ENCODE data around the gene FSIP1.

Gene FSIP1

DNA sequence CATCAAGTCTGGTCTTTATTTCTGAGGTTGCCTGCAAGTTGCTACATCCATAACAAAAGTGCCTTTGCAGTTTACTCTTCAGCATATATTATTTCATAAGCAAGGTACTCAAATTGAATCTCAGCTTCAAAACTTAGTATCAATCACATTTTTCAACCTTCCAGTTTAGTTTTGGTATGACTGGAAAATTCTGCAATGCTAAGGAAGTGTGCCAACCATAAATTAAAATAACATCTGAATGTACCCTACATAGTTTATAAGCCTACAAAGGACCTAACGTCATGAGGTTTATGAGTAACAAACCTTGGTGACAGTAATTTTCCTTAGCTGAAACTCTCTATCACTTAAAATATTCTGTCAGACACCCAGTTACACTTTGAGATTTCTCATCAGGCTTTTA, 138.9 kb downstream of the FSIP1 start:
- no peaks in the 10 kb centered on the region for H3K27me3 Mint-ChIP-seq
- H3K9me3 Mint-ChIP-seq: no peaks in the 10 kb centered on the region
- no peaks in the 10 kb centered on the region for H3K36me3 Mint-ChIP-seq
- peaks cover 21% of the 10 kb centered on the region for H3K4me1 Mint-ChIP-seq
- no peak overlapping the region for H3K27ac Mint-ChIP-seq
- H3K4me3 Mint-ChIP-seq: no peak overlapping the region

DNA sequence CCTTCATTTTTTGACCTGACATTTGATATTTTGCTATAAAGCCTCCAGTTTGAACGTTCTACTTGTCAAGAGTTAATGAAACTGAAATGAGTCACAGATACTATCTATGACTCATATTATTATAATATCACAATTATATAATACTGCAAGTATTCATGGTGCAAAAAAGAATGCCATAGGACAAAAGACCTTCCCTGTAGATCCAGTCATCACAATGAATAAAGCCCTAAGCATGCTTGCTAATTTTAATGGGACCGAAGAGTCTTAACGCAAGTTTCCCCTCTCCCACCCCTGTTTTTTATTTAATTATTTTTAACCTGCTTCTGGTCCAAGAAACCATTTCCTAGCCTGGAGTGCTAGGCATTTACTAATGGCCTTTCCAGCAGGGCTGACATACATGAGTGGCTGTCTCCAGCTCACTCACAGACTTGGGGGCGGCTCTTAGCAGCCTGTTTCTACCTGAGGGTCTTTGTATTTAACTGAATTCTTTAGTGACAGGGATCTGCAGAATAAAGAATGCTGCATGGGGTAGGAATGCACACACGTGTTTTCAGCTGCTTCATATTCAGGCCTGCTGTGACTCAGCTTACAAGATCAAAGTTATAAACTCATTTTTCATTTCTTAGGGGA, 140.5 kb downstream of the FSIP1 start:
- H3K27me3 Mint-ChIP-seq: no peaks in the 10 kb centered on the region
- H3K9me3 Mint-ChIP-seq: no peaks in the 10 kb centered on the region
- H3K4me3 Mint-ChIP-seq: no peak overlapping the region
- H3K4me1 Mint-ChIP-seq: peaks cover 21% of the 10 kb centered on the region
- no peak overlapping the region for H3K27ac Mint-ChIP-seq
- H3K36me3 Mint-ChIP-seq: no peaks in the 10 kb centered on the region

DNA sequence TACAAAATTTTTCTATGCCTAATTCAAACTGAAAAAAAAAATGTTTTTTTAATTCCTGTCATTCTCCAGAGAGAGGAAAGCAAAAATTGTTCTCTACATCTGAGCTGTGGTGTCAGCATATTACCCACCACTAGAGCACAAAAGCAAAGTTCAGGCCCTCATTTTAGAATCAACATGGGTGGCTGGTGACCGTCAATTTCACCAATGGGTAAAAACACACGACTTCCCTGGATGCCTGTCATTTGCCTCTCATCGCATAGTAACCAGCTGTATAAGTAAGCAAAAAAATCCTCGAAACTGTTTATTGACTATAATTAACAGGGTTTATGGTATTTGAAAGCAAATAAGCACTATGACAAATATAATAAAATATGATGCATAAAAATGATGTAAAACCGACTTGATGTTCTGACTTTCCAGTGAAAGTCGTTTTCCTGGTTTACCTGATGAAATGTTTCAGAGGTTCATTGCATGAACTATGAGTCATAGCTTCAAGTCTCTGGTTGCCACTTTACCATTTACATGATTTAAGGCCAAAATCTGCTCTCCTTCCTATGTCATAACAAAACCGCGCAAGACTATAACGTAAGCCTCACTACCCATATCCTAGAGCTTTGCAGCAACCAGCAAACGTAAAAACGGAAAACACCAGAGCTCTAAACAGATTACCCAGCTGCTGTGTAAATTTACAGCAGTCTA, 141.3 kb downstream of the FSIP1 start:
- peaks cover 3% of the 10 kb centered on the region for H3K27me3 Mint-ChIP-seq
- no peaks in the 10 kb centered on the region for H3K9me3 Mint-ChIP-seq
- H3K27ac Mint-ChIP-seq: peak overlapping the region; percentile 48
- H3K4me3 Mint-ChIP-seq: no peak overlapping the region
- no peaks in the 10 kb centered on the region for H3K36me3 Mint-ChIP-seq
- peaks cover 21% of the 10 kb centered on the region for H3K4me1 Mint-ChIP-seq

DNA sequence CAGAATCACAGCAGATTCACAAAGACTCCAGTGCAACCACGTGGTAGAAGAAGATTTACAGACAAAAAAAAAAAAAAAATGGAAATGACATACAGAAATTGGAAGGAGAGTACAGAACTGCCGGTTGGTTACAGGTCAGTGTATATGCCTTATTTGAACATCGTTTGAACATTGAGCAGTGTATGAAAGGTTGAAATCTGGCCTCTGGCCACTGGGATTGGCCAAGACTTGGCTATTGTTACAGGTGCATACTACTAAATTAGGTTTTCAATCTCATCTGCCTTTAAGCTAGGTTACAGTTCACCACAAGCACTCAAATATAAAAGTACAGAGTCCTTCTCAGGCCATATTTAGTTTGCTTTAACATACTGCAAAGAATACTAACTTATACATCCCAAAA, 142.0 kb downstream of the FSIP1 start:
- Mint-ChIP-seq H3K9me3 (no peaks in the 10 kb centered on the region), H3K36me3 (no peaks in the 10 kb centered on the region), H3K27ac (no peak overlapping the region), H3K4me3 (no peak overlapping the region), H3K27me3 (peaks cover 3% of the 10 kb centered on the region), H3K4me1 (peaks cover 21% of the 10 kb centered on the region)

DNA sequence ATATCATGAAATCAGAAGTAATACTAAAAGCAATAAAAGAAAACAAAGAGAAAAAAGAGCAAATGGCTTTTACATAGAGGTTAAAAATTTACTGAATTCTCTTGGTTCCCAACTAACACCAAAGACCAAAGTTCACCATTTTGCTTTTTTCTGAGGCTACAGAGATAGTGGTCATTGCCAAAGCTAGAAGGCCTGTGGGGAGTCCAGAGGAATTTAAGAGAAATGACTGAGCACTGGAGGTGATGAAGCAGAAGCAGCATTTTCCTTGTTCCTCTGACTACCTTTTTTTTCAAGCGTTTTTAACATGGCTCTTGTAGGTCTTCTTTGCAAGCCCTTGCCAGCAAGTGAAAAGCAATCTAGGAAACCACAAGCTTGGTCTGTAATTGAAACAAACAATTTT, 143.6 kb downstream of the FSIP1 start:
- no peak overlapping the region for H3K4me3 Mint-ChIP-seq
- H3K36me3 Mint-ChIP-seq: no peaks in the 10 kb centered on the region
- no peaks in the 10 kb centered on the region for H3K9me3 Mint-ChIP-seq
- peaks cover 3% of the 10 kb centered on the region for H3K27me3 Mint-ChIP-seq
- peaks cover 17% of the 10 kb centered on the region for H3K4me1 Mint-ChIP-seq
- no peak overlapping the region for H3K27ac Mint-ChIP-seq

DNA sequence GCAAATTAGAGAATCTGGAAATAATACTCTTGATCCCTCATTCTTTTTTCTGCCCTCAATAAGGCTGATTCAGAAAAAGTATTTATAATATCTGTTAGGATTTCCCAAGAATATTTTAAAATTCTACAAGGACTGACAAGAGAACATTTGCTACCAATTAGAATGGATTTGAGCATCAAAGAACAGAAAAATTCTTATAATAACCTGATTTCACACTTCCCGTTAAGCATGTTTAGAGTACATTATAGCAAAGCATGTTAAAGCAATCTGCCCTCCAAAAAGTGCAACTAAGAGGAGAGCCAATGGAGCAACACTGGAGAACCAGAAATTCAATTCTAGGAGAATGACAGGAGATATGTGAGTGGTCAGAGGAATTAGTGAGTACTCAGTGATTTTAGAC, 144.6 kb downstream of the FSIP1 start:
- H3K9me3 Mint-ChIP-seq: no peaks in the 10 kb centered on the region
- peaks cover 3% of the 10 kb centered on the region for H3K27me3 Mint-ChIP-seq
- no peaks in the 10 kb centered on the region for H3K36me3 Mint-ChIP-seq
- peaks cover 15% of the 10 kb centered on the region for H3K4me1 Mint-ChIP-seq
- no peak overlapping the region for H3K4me3 Mint-ChIP-seq
- no peak overlapping the region for H3K27ac Mint-ChIP-seq

DNA sequence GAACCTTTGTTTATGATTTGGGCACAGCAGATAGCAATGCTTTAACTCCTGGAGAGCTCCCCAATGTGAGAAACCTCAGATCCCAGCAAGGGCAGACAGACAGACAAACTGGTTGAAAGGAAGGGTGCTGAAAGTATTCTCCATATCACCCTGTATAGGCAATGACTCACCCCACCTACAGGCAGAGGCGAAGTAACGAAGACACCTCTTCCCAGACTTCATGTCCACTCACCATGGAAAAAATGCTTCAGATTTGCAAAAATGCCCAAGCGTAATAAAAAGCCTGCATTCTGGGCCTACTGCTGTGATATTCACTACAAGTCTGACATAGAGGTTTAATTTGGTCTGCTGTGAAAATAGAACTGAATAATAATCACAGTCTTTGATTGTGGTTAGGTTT, 151.3 kb downstream of the FSIP1 start:
- Mint-ChIP-seq H3K4me1 (peaks cover 43% of the 10 kb centered on the region), H3K27ac (peak overlapping the region; percentile 52)

DNA sequence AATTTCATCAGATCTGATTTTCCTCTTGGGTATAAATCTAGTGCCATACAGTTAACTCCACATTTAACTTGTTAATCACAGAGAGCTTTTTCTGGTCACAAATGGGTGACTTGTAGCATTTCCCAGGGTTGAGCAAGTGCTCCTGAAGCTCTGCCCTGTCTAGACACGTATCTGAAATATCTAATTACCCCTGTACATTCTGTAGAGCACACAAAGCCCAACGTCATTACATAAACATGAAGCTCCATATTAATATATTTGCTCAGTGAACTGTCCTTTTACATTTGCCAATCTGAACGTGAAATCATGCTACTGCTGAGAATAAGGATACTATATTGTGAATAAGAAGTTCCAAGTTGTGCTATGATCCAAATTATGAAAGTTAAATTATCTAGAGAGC, 152.7 kb downstream of the FSIP1 start:
- peaks cover 55% of the 10 kb centered on the region for H3K4me1 Mint-ChIP-seq
- peak overlapping the region; percentile 84 for H3K27ac Mint-ChIP-seq
- H3K9me3 Mint-ChIP-seq: no peaks in the 10 kb centered on the region
- H3K4me3 Mint-ChIP-seq: no peak overlapping the region
- H3K27me3 Mint-ChIP-seq: no peaks in the 10 kb centered on the region
- H3K36me3 Mint-ChIP-seq: peaks cover 2% of the 10 kb centered on the region

More for the DNA sequence above, 151.3 kb downstream of the FSIP1 start:
- Mint-ChIP-seq H3K36me3 (no peaks in the 10 kb centered on the region), H3K4me3 (no peak overlapping the region), H3K9me3 (no peaks in the 10 kb centered on the region), H3K27me3 (no peaks in the 10 kb centered on the region)

DNA sequence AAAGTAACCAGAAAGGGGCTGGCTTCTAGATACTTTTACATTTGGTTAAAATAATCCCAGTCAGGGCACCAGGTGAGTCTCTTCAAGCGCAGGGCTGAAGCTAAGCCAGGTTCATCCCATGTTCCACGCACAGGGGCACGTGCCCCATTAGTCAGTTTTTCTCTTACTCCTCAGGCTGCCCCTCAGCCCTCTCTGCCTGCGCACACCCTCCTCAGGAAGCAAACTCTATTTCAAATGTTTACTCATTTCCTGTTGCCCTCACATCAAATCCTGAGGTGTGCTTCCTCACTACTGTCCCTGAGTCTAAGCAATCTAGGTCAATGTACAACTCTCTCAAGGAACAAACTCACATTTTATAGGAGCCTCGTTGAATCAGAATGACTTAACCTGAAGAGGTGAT, 153.3 kb downstream of the FSIP1 start:
- Mint-ChIP-seq H3K4me3 (peak overlapping the region; percentile 31), H3K27me3 (no peaks in the 10 kb centered on the region), H3K36me3 (peaks cover 2% of the 10 kb centered on the region), H3K4me1 (peaks cover 60% of the 10 kb centered on the region), H3K27ac (peak overlapping the region; percentile 84), H3K9me3 (no peaks in the 10 kb centered on the region)

DNA sequence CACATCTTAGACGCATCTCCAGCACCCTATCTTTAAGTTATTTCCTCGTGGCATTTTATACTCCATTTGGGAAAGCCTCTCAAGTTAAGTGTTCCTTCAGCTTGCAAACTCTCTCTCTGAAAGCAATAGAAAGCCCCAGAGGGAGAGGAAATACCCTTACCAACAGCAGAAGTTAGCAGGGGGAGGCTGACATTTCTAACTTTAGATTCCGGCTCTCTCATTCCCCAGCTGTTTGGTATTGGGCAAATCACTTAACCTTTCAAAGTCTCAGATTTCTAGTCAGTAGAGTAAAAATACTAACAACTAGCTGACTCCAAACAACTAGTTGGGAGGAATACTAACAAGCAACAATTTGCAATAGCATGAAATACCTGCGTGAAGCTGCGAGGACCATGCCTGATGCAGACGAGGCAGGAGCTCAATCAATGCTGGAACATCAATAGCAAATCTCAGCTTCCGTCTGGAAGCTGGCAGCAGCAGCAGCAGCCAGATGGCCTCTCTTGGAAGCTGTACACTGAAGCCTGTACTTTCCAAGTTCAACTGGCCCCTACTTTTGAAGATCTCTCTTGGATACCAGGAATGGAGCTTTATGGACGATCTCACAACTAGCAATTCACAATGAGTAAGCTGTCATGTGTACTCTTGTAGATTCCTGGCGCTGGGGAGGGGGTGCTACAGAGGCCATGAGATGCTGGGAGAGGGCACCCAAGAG, 153.9 kb downstream of the FSIP1 start:
- H3K4me3 Mint-ChIP-seq: no peak overlapping the region
- H3K9me3 Mint-ChIP-seq: no peaks in the 10 kb centered on the region
- H3K36me3 Mint-ChIP-seq: peaks cover 2% of the 10 kb centered on the region
- H3K27ac Mint-ChIP-seq: peak overlapping the region; percentile 84
- H3K27me3 Mint-ChIP-seq: no peaks in the 10 kb centered on the region
- H3K4me1 Mint-ChIP-seq: peaks cover 67% of the 10 kb centered on the region

DNA sequence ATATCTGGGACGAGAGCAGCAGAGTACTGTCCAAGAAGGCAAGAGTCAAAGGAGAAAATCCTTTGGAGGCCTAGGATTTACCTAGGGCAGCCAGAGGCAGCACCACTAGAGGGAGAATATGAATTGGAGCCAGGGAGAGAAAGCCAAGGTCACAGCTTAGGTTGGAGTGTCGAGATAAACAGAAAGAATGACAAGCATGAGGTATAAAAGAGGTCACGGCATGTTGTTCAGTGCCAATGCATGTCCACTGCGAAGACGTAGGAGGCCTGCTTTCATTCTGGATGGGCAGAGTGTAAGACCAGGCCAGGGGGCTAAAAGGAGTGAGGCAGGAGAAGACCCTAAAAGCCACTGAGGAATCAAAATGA, 154.5 kb downstream of the FSIP1 start:
- no peak overlapping the region for H3K4me3 Mint-ChIP-seq
- peak overlapping the region; percentile 59 for H3K27ac Mint-ChIP-seq
- peaks cover 2% of the 10 kb centered on the region for H3K36me3 Mint-ChIP-seq

DNA sequence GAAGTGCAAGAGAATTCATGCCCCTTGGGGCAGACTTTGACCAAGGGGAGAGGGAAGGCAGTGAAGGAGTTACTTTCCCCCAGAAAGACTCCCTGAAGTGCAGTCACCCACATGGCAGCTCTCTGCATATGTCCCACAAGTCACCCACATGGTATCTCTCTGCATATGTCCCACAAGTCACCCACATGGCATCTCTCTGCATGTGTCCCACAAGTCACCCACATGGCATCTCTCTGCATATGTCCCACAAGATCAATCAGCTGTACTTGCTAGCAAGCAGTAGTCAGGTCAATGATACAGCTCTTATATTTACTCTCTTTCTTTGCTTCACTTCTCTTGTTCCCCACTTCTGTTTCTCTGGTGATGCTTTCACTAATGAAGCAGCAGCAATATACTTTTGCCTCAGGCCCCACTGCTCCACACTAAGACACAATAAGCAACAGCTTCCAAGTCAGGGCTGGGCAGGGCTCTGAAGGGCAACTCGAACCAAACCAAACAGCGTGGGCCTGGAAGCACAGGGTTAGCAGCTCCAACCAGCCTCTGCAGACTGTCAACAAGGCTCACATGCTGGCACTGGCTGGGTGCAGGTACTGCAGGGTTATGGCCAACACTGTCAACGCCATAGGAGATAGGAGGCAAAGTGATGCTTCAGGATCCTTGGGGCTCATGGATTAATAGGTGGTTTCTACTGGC, 155.0 kb downstream of the FSIP1 start:
- H3K27me3 Mint-ChIP-seq: no peaks in the 10 kb centered on the region
- peaks cover 76% of the 10 kb centered on the region for H3K4me1 Mint-ChIP-seq
- H3K36me3 Mint-ChIP-seq: peaks cover 2% of the 10 kb centered on the region
- no peak overlapping the region for H3K27ac Mint-ChIP-seq
- H3K4me3 Mint-ChIP-seq: no peak overlapping the region
- H3K9me3 Mint-ChIP-seq: no peaks in the 10 kb centered on the region

More for the DNA sequence above, 154.5 kb downstream of the FSIP1 start:
- no peaks in the 10 kb centered on the region for H3K9me3 Mint-ChIP-seq
- H3K27me3 Mint-ChIP-seq: no peaks in the 10 kb centered on the region
- H3K4me1 Mint-ChIP-seq: peaks cover 73% of the 10 kb centered on the region

DNA sequence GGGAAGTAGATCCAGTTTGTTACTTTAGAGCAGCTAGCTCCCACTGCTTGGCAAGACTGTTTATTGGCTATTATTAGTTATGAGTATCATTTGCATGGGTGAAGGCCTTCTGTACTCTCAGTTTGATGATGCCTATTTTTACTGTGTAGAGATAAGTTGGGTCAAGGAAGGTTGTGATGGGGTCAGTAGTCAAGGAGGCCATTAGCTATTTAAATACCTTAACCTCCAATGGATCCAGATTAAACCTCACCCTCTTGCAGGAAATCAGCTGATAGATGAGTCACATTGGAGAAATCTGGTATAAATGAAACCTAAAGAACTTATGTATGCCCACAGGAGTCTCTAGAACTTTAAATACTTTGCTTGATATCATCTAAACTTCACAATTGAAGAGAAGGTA, 156.8 kb downstream of the FSIP1 start:
- H3K4me3 Mint-ChIP-seq: no peak overlapping the region
- no peaks in the 10 kb centered on the region for H3K27me3 Mint-ChIP-seq
- H3K27ac Mint-ChIP-seq: no peak overlapping the region
- no peaks in the 10 kb centered on the region for H3K9me3 Mint-ChIP-seq
- H3K4me1 Mint-ChIP-seq: peaks cover 70% of the 10 kb centered on the region
- peaks cover 2% of the 10 kb centered on the region for H3K36me3 Mint-ChIP-seq

DNA sequence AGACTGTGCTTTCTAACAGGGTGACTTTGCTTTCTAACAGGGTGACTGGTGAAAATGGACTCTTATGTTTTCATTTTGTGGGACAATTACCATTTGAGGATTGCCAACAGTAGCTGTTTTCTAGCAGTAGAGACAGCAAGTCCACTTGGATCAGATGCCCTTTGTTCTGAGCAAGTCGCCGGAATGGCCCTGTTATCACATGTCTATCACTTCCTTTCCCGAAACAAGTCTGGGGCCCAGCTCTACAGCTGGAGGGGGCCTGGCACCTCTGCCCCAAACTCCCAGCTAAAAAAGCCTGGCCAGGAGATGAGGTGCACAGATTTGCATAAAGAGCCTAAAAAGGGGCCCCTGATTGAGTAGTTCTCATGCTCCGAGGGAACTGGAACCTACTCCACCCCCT, 157.2 kb downstream of the FSIP1 start:
- Mint-ChIP-seq H3K4me3 (no peak overlapping the region), H3K36me3 (peaks cover 2% of the 10 kb centered on the region), H3K27me3 (no peaks in the 10 kb centered on the region), H3K4me1 (peaks cover 68% of the 10 kb centered on the region), H3K9me3 (no peaks in the 10 kb centered on the region), H3K27ac (no peak overlapping the region)

DNA sequence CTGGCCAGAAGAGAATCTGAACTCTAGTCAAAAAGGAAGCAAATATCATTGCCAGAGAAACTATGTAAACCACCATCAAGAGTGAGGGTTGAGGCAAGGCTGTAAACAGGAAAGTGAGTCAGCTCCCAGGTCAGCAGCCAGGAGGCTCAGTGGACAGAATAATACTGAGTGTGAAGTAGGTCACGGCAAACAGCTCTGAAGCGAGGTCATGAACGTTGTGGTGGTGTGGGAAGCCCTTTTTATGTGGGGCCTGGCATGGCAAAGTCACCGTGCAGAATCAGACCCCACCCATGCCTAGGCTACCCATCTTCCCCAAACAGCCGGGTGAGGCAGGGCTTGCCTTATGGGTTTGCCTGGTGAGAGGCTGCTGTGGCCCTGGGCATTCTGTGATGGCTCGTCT, 157.8 kb downstream of the FSIP1 start:
- Mint-ChIP-seq H3K36me3 (peaks cover 5% of the 10 kb centered on the region), H3K4me3 (peak overlapping the region; percentile 37), H3K27ac (peak overlapping the region; percentile 71), H3K27me3 (peaks cover 1% of the 10 kb centered on the region), H3K4me1 (peaks cover 62% of the 10 kb centered on the region), H3K9me3 (peaks cover 4% of the 10 kb centered on the region)

DNA sequence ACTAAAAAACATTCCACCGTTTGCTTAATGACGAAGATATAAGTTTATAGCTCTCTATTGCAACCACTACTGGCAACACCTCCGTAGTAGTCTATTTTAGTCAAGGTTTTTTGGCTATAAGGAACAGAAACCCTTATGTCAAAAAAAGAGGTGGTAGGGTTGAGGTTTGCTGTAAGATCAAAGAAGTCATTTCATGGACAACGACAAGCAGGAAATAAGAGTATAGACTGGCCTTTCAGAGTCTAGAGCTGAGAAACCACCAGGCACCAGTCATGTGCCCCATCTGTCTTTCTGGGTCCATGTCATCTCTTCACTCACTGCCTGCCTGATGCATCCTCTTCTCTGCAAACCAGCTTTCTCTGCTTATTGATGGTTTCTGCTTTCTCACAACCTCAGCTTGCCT, 159.1 kb downstream of the FSIP1 start:
- no peak overlapping the region for H3K4me3 Mint-ChIP-seq
- H3K27ac Mint-ChIP-seq: no peak overlapping the region
- H3K4me1 Mint-ChIP-seq: peaks cover 49% of the 10 kb centered on the region
- peaks cover 6% of the 10 kb centered on the region for H3K9me3 Mint-ChIP-seq
- peaks cover 6% of the 10 kb centered on the region for H3K36me3 Mint-ChIP-seq
- peaks cover 4% of the 10 kb centered on the region for H3K27me3 Mint-ChIP-seq

Data from activated naive CD4-positive, alpha-beta T cell treated with anti-CD3 and anti-CD28 coated beads, Interleukin-2, amount 50 U/mL, for 24 hours (primary cell).